ENCODE results near the gene PTPN7.

Gene PTPN7

DNA sequence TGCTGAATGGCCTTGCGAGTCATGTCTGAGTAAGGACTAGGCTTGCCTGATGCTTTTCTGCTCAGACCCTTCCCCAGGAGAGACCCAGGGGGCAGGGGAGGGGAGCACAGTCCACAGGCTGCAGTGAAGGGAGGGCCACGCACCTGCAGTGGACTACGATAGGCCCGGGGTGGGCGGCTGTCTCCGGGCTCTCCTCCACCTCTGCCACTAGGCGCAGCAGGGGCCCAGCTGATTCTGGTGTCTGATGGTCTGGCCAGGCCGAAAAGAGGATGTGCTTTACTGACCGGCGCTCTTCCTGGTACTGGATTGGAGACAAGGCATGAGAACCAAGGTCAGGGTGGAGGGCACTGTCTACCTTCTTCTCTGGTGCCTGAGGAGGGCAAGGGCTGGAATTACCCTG lies 8.0 kb downstream of the PTPN7 start:
- Histone ChIP-seq H3K36me3 (replicated peaks; ENCODE audit: insufficient read depth, low read length) (peaks cover 10% of the 10 kb centered on the region; the same call in 1 of the 2 replicates), H2AFZ (ENCODE audit: low read length) (no peak overlapping the region), H3F3A (ENCODE audit: insufficient read depth, low read length) (no peaks in the 10 kb centered on the region), H3K27ac (ENCODE audit: low read length) (no peak overlapping the region), H3K27me3 (replicated peaks; ENCODE audit: insufficient read depth, low read length) (no peaks in the 10 kb centered on the region), H3K79me2 (ENCODE audit: low read length) (peaks cover 14% of the 10 kb centered on the region), H3K4me3 (ENCODE audit: low read length) (no peak overlapping the region), H3K9ac (ENCODE audit: low read length) (no peak overlapping the region), H3K4me1 (ENCODE audit: low read length) (no peaks in the 10 kb centered on the region), H3K9me2 (replicated peaks; ENCODE audit: insufficient read depth, low read length) (no peaks in the 10 kb centered on the region), H3K9me3 (replicated peaks; ENCODE audit: insufficient read depth, low read length) (no peaks in the 10 kb centered on the region), H4K20me1 (ENCODE audit: insufficient read depth, low read length) (no peaks in the 10 kb centered on the region), H3K4me2 (ENCODE audit: low read depth, low read length) (no peak overlapping the region)
- no peak for TF ChIP-seq CTCF (IDR thresholded peaks at IDR 0.05; ENCODE audit: low read length)
- no peak for TF ChIP-seq EZH2phosphoT487 (IDR thresholded peaks at IDR 0.05; ENCODE audit: low read length)
- no peak for TF ChIP-seq EZH2 (optimal IDR thresholded peaks at IDR 0.05; ENCODE audit: low read depth, low read length)
- no peak for DNase-seq

DNA sequence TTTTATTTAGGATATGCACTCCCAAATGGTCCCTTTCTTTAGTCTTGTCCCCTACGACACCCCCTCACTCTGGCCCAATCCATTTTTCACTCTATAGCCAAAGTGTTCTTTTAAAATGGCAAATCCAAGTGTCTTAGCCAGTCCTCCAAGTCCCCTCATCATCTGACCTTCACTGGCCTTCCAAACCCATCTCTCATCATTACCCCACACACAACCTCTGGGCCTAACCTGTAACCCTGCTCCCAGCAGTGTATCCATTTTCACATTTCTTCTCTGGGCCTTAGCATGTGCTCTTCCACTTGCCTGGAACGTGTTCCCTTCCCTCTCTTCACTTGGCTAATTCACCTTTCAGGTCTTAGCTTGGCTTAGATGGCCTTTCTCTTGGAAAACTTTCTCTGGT lies 9.4 kb downstream of the PTPN7 start:
- DNase-seq, result no peak
- no peaks in the 10 kb centered on the region for H3K4me1 ChIP-seq (ENCODE audit: low read length)
- H3K9me3 ChIP-seq (replicated peaks; ENCODE audit: insufficient read depth, low read length), result no peaks in the 10 kb centered on the region
- H3F3A ChIP-seq (ENCODE audit: insufficient read depth, low read length), result no peaks in the 10 kb centered on the region
- TF ChIP-seq EZH2phosphoT487 (IDR thresholded peaks at IDR 0.05; ENCODE audit: low read length), result no peak
- no peak for TF ChIP-seq EZH2 (optimal IDR thresholded peaks at IDR 0.05; ENCODE audit: low read depth, low read length)
- no peak for TF ChIP-seq CTCF (IDR thresholded peaks at IDR 0.05; ENCODE audit: low read length)
- H3K79me2 ChIP-seq (ENCODE audit: low read length), result 0 out of 2 replicates have a peak, but pooled peaks cover 4% of the 10 kb centered on the region
- H2AFZ ChIP-seq (ENCODE audit: low read length), result no peak overlapping the region
- no peak overlapping the region for H3K4me3 ChIP-seq (ENCODE audit: low read length)
- H3K4me2 ChIP-seq (ENCODE audit: low read depth, low read length), result no peak overlapping the region
- no peak overlapping the region for H3K27ac ChIP-seq (ENCODE audit: low read length)
- H3K36me3 ChIP-seq (replicated peaks; ENCODE audit: insufficient read depth, low read length), result peaks cover 10% of the 10 kb centered on the region; the same call in 1 of the 2 replicates
- H3K27me3 ChIP-seq (replicated peaks; ENCODE audit: insufficient read depth, low read length), result no peaks in the 10 kb centered on the region
- H4K20me1 ChIP-seq (ENCODE audit: insufficient read depth, low read length), result no peaks in the 10 kb centered on the region
- no peaks in the 10 kb centered on the region for H3K9me2 ChIP-seq (replicated peaks; ENCODE audit: insufficient read depth, low read length)
- H3K9ac ChIP-seq (ENCODE audit: low read length), result no peak overlapping the region

GRCh38 chr1:202150602-202151001 lies 9.8 kb downstream of the PTPN7 start:
- peaks cover 10% of the 10 kb centered on the region; the same call in 1 of the 2 replicates for H3K36me3 ChIP-seq (replicated peaks; ENCODE audit: insufficient read depth, low read length)

More at GRCh38 chr1:202150602-202151001, 9.8 kb downstream of the PTPN7 start:
- Histone ChIP-seq H3K4me3 (ENCODE audit: low read length) (no peak overlapping the region), H3K9me3 (replicated peaks; ENCODE audit: insufficient read depth, low read length) (no peaks in the 10 kb centered on the region), H4K20me1 (ENCODE audit: insufficient read depth, low read length) (no peaks in the 10 kb centered on the region), H3K4me2 (ENCODE audit: low read depth, low read length) (no peak overlapping the region), H3K9ac (ENCODE audit: low read length) (no peak overlapping the region), H3F3A (ENCODE audit: insufficient read depth, low read length) (peaks cover under 1% of the 10 kb centered on the region; the same call in 1 of the 2 replicates), H3K9me2 (replicated peaks; ENCODE audit: insufficient read depth, low read length) (no peaks in the 10 kb centered on the region), H3K27ac (ENCODE audit: low read length) (no peak overlapping the region), H2AFZ (ENCODE audit: low read length) (no peak overlapping the region), H3K4me1 (ENCODE audit: low read length) (no peaks in the 10 kb centered on the region), H3K27me3 (replicated peaks; ENCODE audit: insufficient read depth, low read length) (no peaks in the 10 kb centered on the region), H3K79me2 (ENCODE audit: low read length) (0 out of 2 replicates have a peak, but pooled peaks cover 4% of the 10 kb centered on the region)
- no peak for DNase-seq
- TF ChIP-seq EZH2 (optimal IDR thresholded peaks at IDR 0.05; ENCODE audit: low read depth, low read length), result no peak
- TF ChIP-seq EZH2phosphoT487 (IDR thresholded peaks at IDR 0.05; ENCODE audit: low read length), result no peak
- TF ChIP-seq CTCF (IDR thresholded peaks at IDR 0.05; ENCODE audit: low read length), result no peak

Data from MM.1S (cell line).